MM.1S (cell line): ENCODE data around the gene TRIOBP.

Experiments
- CTCF ChIP-seq: fragments of 300-600 bp; sonication (generic); IDR thresholded peaks from 2 replicates; pipeline ENCODE4 v1.5.1; 2016; ENCODE audit warnings: antibody characterized with exemption, low read length, mixed read lengths
- EZH2 ChIP-seq: fragments of 300-600 bp; sonication (generic); optimal IDR thresholded peaks from 2 replicates; pipeline ENCODE3; 2017; ENCODE audit warnings: low read depth, mild to moderate bottlenecking, antibody characterized with exemption, low read length, mixed read lengths
- EZH2phosphoT487 ChIP-seq: fragments of 300-600 bp; sonication (generic); IDR thresholded peaks from 2 replicates; pipeline ENCODE4 v1.6.1; 2018; ENCODE audit warnings: antibody characterized with exemption, low read length

DNA sequence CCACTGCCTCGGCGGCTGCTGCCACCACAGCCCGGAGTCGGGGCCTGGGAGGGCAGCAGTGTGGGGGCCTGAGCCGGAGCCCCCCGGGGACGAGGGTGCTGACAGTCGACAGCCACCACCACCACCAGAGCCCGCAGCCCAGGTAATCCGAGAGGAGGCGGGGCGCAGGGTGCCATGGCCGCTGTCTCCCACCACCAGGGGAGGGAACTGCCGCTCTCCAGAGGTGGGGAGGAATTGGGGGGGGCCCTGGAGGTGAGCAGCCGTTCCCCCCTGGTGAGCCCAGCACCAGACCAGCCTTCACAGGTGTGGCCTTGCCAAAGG, 12.6 kb downstream of the TRIOBP start:
- TF ChIP-seq EZH2 = no peak
- no peak for TF ChIP-seq CTCF
- no peak for TF ChIP-seq EZH2phosphoT487
